Hepatocyte (in vitro differentiated cells): ENCODE results near the gene TBL1X. TPM values are rescaled to one million over a fixed set of nuclear protein-coding genes. Genes with fewer than 3 reads are reported as not detected.

Experiments used
- DNase-seq: peaks from one replicate; pipeline ENCODE4 v3.0.0-alpha.2; 2016; ENCODE audit warnings: low spot score
- H2AFZ ChIP-seq: fragments of 200-600 bp; sonication (generic); 2 replicates; pipeline ENCODE4 v1.6.0; 2016; ENCODE audit warnings: antibody characterized with exemption, mild to moderate bottlenecking
- H3K27ac ChIP-seq: fragments of 200-600 bp; sonication (generic); 2 replicates; pipeline ENCODE4 v1.5.1; 2016; ENCODE audit warnings: mild to moderate bottlenecking
- H3K27me3 ChIP-seq: fragments of 200-600 bp; sonication (generic); 2 replicates; pipeline ENCODE4 v1.6.1; 2016
- H3K36me3 ChIP-seq: fragments of 200-600 bp; sonication (generic); replicated peaks from 2 replicates; pipeline ENCODE4 v1.5.1; 2016; ENCODE audit warnings: low read depth; ENCODE audit not compliant: insufficient read depth
- H3K4me1 ChIP-seq: fragments of 200-600 bp; sonication (generic); 2 replicates; pipeline ENCODE4 v1.5.1; 2016; ENCODE audit warnings: mild to moderate bottlenecking, moderate library complexity; ENCODE audit not compliant: insufficient read depth
- H3K4me2 ChIP-seq: fragments of 200-600 bp; sonication (generic); 2 replicates; pipeline ENCODE4 v1.6.0; 2016
- H3K4me3 ChIP-seq: fragments of 200-600 bp; sonication (generic); 2 replicates; pipeline ENCODE4 v1.5.1; 2016; ENCODE audit warnings: mild to moderate bottlenecking
- H3K79me2 ChIP-seq: fragments of 200-600 bp; sonication (generic); 2 replicates; pipeline ENCODE4 v1.6.0; 2017; ENCODE audit warnings: mild to moderate bottlenecking
- H3K9me2 ChIP-seq: fragments of 200-600 bp; sonication (generic); replicated peaks from 2 replicates; pipeline ENCODE4 v1.6.0; 2017; ENCODE audit warnings: mild to moderate bottlenecking; ENCODE audit not compliant: insufficient read depth
- H3K9me3 ChIP-seq: fragments of 200-600 bp; sonication (generic); 2 replicates; pipeline ENCODE4 v1.5.1; 2016; ENCODE audit warnings: low read depth, mild to moderate bottlenecking
- H4K20me1 ChIP-seq: fragments of 200-600 bp; sonication (generic); 2 replicates; pipeline ENCODE4 v1.6.0; 2016; ENCODE audit warnings: mild to moderate bottlenecking; ENCODE audit not compliant: insufficient read depth, poor library complexity, severe bottlenecking
- CTCF ChIP-seq: fragments of 200-600 bp; sonication (generic); IDR thresholded peaks from 2 replicates; pipeline ENCODE4 v1.5.1; 2016; ENCODE audit warnings: antibody characterized with exemption, mild to moderate bottlenecking; ENCODE audit not compliant: poor library complexity
- EZH2 ChIP-seq: fragments of 200-600 bp; sonication (generic); IDR thresholded peaks from 2 replicates; pipeline ENCODE4 v1.6.1; 2016; ENCODE audit warnings: antibody characterized with exemption, mild to moderate bottlenecking, borderline replicate concordance
- EZH2phosphoT487 ChIP-seq: fragments of 200-600 bp; sonication (generic); IDR thresholded peaks from one replicate; pipeline ENCODE4 v1.6.1; 2018; ENCODE audit warnings: antibody characterized with exemption, mild to moderate bottlenecking, low read depth, moderate library complexity; ENCODE audit not compliant: unreplicated experiment, severe bottlenecking
- WGBS: methylation state at CpG from one replicate; pipeline ENCODE4 v1.1.6; 2016; ENCODE audit warnings: low lambda C conversion rate; ENCODE audit errors: missing lambda C conversion rate; 5-methylcytosine and 5-hydroxymethylcytosine counted together
- polyA plus RNA-seq: library from polyadenylated mRNA; unstranded; fragments of >200 nt; fragmentation: Nextera tagmentation; extraction: Ambion mirVana; gene quantifications from 2 replicates; pipeline ENCODE4 v1.2.1, GENCODE V29; 2016
- total RNA-seq: library from RNA; depleted of rRNA; stranded (reverse); fragments of >200 nt; gene quantifications from 2 replicates; pipeline ENCODE4 v1.2.3, GENCODE V29; 2014

Gene TBL1X
- total and polyA plus RNA-seq, 2 experiments from 2014 or later: 14.9 to 16.0 TPM

- H3K79me2 ChIP-seq: no peaks in the 10 kb centered on the region
- H3K4me1 ChIP-seq: no peaks in the 10 kb centered on the region
- H3K4me2 ChIP-seq: no peak overlapping the region
- no peak for DNase-seq
- TF ChIP-seq EZH2 (no peak), EZH2phosphoT487 (no peak), CTCF (no peak)
- no peaks in the 10 kb centered on the region for H3K9me3 ChIP-seq
- H3K27me3 ChIP-seq: no peaks in the 10 kb centered on the region
- 71% methylated on average over 11 of the region's 11 CpGs for WGBS
- no peaks in the 10 kb centered on the region for H4K20me1 ChIP-seq
- H3K36me3 ChIP-seq: no peaks in the 10 kb centered on the region
- H3K9me2 ChIP-seq: no peaks in the 10 kb centered on the region
- H3K4me3 ChIP-seq: no peak overlapping the region
- peak overlapping the region; percentile 31 for H3K27ac ChIP-seq
- no peak overlapping the region for H2AFZ ChIP-seq
Measured at GRCh38 chrX:9745417-9746115, 280.7 kb downstream of the TBL1X start.

GRCh38 chrX:9746148-9746888 lies 281.5 kb downstream of the TBL1X start:
- no peak overlapping the region for H3K4me2 ChIP-seq
- H3K4me3 ChIP-seq: no peak overlapping the region
- no peaks in the 10 kb centered on the region for H3K9me2 ChIP-seq
- no peaks in the 10 kb centered on the region for H4K20me1 ChIP-seq
- WGBS: 36% methylated on average over 3 of the region's 3 CpGs
- H3K9me3 ChIP-seq: no peaks in the 10 kb centered on the region
- no peak for TF ChIP-seq CTCF
- TF ChIP-seq EZH2phosphoT487: no peak
- H3K4me1 ChIP-seq: no peaks in the 10 kb centered on the region
- no peak overlapping the region for H2AFZ ChIP-seq
- no peaks in the 10 kb centered on the region for H3K36me3 ChIP-seq
- H3K27ac ChIP-seq: peak overlapping the region; percentile 66
- no peaks in the 10 kb centered on the region for H3K27me3 ChIP-seq
- no peaks in the 10 kb centered on the region for H3K79me2 ChIP-seq
- no peak for DNase-seq

GRCh38 chrX:9747644-9748043 lies 282.8 kb downstream of the TBL1X start:
- no peaks in the 10 kb centered on the region for H3K9me3 ChIP-seq
- no peak overlapping the region for H3K4me2 ChIP-seq
- no peaks in the 10 kb centered on the region for H3K79me2 ChIP-seq
- TF ChIP-seq EZH2phosphoT487 (no peak), EZH2 (no peak), CTCF (no peak)
- no peaks in the 10 kb centered on the region for H3K9me2 ChIP-seq
- H3K27ac ChIP-seq: no peak overlapping the region
- H3K27me3 ChIP-seq: no peaks in the 10 kb centered on the region
- no peak for DNase-seq
- H2AFZ ChIP-seq: no peak overlapping the region
- WGBS: 81% methylated on average over 4 of the region's 4 CpGs
- no peaks in the 10 kb centered on the region for H3K4me1 ChIP-seq
- no peaks in the 10 kb centered on the region for H4K20me1 ChIP-seq
- no peaks in the 10 kb centered on the region for H3K36me3 ChIP-seq
- no peak overlapping the region for H3K4me3 ChIP-seq
